Hematopoietic multipotent progenitor cell treated with erythropoietin and hydrocortisone succinate and interleukin-3 and kit ligand, for 4 days (in vitro differentiated cells): Measurements from ENCODE around the gene SEPTIN2.
"Not testable (repeated sequence)": the region's sequence is repeated elsewhere in the genome, so short reads cannot be mapped to it uniquely, and the experiment has no call there.

Experiments
- DNase-seq: peaks from one replicate; pipeline ENCODE4 v3.0.0-alpha.2; 2015

SEPTIN2 gene

DNA sequence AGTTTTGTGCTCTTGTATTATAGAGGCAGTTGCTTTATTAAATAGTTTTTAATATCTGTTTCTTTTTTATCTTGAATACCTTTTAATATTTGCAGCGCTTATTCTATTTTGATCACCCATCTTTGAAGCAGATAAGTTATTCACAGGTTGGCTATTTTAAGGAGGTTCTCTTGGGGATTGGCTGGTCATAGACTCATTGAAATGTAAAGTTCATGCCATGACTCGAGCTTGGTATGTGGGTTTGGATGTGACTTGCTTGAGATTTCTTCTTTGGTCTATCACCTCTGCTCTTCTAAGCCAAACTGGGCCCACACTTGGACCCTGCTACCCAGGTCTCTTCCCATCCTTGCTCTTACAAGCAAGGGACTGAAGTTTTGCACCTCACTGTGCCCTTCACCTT is 74.0 kb downstream of the SEPTIN2 start:
- no peak for DNase-seq

DNA sequence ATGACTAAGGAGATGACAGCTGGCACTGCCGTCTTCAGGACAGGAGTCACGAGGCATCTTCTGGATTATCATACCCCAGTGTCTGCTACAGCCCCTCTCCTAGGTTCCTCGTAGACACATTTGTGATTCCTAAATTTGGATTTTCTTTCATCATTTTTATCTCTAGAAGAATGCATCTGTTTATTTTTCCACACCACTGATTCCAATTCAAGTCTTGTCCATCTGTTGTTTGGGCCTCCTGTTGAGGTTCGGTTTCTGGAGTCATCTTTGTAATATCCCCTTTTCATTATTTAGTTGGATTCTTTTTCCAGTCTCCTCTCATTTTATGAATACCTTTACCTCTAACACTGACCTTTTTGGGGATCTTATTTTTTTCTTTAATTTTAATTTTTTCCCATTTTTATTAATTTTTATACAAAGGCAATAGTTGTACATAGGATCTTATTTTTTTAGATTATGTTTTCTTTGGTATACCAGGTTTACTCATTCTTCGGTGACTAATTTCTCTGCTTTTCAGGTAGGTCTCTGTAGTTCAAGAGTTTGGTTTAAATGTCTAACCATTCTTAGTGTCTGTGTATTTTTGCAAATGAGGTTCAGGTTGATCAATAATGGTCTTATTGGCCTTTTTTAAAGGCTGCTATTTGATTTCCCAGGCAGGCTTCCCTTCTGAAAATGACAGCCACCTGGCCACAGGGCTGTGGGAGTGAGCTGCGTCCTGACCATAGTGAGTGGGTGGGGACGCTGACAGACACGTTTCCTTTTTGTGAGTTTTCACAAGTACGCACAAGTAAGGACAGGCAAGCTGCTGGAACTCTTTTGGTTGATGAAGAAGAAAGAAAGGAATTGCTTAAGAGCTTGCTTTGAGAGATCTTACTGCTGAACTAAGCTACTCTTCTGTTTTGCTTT is 74.8 kb downstream of the SEPTIN2 start:
- no peak for DNase-seq

DNA sequence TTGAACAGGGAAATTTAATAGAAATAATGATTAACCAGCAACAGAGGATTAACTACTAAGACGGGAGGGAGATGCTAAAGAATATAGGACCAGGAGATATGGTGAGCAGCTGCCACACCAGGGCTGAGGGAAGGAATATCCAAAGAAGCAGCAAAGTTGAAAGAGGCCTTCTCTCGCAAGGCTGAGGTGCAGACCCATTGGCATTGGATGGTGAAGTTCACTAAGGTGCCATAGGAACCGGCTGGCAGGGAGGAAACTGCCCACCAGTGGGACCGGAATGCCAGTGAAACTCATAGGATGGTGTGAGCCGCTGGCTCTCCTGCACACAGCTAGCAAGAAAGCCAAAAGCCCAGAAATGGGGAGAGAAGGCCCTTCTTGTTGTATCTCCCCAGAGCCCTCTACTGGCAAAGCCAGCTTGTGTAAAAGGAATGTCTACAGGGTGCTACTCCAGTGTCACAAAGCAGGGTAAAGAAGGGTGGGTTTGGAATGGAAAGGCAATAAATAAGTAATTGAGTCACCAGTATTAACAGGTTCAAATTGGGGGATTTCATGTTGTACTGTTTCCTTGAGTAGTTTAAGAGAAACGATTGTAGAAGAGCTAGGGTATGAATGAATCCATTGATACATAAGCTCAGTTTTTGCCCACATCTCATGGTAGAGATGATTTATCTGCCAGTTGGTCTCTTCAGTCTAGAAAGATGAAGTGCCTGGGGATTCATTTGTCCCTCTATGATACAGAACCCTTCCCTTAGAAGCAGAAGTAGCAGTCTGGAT is 76.4 kb downstream of the SEPTIN2 start:
- peak; percentile 62 for DNase-seq

DNA sequence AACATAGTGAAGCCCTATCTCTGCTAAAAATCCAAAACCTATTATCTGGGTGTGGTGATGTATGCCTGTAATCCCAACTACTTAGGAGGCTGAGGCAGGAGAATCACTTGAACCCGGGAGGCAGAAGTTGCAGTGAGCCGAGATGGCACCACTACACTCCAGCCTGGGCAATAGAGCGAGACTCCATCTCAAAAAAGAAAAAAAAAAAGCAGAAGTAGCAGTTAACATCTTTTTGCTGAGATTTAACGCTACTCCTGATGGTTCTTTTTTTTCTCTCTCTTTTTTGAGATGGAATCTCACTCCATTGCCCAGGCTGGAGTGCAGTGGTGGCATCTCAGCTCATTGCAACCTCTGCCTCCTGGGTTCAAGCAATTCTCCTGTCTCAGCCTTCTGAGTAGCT is 77.0 kb downstream of the SEPTIN2 start:
- DNase-seq = not testable (repeated sequence)

DNA sequence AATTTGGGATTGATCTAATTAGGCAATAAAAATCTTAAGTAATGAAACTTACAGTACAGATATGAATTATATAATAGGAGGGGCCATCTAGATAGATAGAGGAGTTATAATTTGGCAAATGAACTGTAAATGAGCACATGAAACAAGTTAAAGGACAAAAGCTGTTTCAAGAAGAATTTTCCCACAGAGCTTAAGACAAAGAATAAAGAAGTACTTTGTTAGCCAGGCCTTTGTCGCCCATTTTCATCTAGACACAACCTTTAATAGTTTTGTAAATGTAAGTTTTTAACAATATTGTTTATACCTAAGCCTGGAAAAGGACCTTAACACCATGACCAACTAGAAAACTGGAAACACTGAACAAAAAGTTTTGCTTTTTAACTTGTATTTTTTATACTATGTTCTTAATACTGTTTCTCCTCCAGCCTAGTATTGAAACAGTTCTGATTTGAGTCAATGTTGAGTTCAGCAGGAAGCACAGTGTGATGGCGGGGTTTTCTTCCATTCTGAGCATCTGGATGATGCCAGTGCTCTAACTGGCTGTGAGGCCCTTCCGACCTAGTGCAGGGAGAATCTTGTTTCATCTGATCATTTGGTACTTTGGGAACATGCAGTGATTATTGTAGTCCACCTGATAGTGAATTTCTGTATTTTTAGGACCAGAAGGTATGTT is 77.9 kb downstream of the SEPTIN2 start:
- DNase-seq = no peak

DNA sequence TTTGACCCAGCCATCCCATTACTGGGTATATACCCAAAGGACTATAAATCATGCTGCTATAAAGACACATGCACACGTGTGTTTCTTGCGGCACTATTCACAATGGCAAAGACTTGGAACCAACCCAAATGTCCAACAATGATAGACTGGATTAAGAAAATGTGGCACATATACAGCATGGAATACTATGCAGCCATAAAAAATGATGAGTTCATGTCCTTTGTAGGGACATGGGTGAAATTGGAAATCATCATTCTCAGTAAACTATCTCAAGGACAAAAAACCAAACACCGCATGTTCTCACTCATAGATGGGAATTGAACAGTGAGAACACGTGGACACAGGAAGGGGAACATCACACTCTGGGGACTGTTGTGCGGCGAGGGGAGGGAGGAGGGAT is 81.1 kb downstream of the SEPTIN2 start:
- not testable (repeated sequence) for DNase-seq

DNA sequence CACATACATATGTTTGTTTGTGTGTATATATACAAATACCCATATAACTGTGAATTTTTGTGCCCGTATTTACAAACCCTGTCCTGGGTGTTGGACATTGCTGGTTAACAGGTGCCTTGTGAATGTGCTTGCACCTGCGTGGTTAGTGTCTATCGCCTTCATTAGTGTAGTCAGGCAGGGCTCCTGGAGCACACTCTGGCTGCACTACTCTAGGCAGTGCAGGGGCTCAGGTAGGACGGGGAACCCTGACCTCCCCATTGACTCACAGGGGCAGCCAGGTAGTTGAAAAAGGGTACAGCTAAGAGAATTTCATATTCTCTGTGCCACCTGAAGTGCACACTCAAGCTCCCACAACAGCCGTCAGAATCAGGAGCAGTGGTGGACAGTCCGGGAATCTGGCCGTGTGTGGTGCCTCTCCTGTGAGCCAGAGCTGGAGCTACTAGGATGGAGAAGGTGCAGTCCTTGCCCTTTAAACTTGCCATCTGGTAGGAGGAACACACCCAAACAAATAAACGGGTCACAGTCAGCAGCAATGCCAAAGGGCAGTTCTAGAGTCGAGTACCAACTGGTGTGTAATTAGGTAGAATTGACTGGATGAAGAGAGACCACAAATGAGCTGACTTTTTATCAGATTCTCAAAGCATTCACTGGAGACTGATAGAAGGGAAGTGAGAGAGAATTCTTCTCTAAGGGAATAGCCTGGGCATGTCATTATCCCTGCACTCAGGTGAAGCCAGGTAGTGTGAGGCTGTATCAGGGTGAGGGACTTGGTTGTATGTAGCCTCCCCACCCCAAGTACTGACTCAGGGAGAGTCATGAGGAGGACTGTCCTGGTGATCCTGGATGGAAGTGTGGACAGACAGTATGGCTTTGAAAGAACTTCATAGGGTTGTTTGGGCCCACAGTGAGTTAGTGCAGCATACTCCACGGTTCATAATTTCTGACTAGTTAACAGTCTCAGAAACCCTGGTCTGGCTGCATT is 84.5 kb downstream of the SEPTIN2 start:
- DNase-seq = no peak
